Rectal smooth muscle tissue (tissue), 1 donor: ENCODE data around the gene PTPN23.

ENCODE experiments used
- H3K27ac ChIP-seq: one replicate; pipeline ENCODE4 v1.7.0; 2013; ENCODE audit warnings: low read depth, low read length, inconsistent platforms
- H3K27me3 ChIP-seq: one replicate; pipeline ENCODE4 v1.7.0; 2013; ENCODE audit warnings: low read length; ENCODE audit not compliant: control insufficient read depth, insufficient read depth
- H3K36me3 ChIP-seq: one replicate; pipeline ENCODE4 v1.7.0; 2013; ENCODE audit warnings: low read length; ENCODE audit not compliant: control insufficient read depth, insufficient read depth
- H3K4me1 ChIP-seq: one replicate; pipeline ENCODE4 v1.7.0; 2013; ENCODE audit warnings: low read length; ENCODE audit not compliant: control insufficient read depth, insufficient read depth
- H3K4me3 ChIP-seq: one replicate; pipeline ENCODE4 v1.7.0; 2013; ENCODE audit warnings: low read length
- H3K9ac ChIP-seq: one replicate; pipeline ENCODE4 v1.7.0; 2013; ENCODE audit warnings: low read length

Gene PTPN23

DNA sequence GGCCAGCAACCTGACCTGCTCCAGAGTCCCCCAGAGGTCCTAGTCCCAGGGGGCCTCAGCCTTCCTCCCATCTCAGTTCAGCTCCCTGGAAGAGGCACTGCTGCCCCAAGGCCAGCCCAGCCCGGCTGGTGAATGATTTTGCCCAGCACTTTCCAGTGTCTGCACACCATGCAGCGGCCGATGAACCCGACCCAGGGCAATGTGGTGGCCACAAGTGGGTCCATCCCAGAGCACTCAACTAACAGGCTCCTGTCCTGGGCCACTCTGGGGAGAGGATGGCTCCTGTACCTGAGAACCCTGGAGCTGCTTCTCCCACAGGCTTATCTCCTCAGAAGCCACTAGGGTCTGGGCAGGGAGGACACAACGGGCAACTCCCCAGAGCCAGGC lies 39.2 kb downstream of the PTPN23 start:
- peaks cover 15% of the 10 kb centered on the region for H3K36me3 ChIP-seq
- no peak overlapping the region for H3K9ac ChIP-seq
- peaks cover 3% of the 10 kb centered on the region for H3K4me1 ChIP-seq
- H3K27me3 ChIP-seq, result no peaks in the 10 kb centered on the region
- no peak overlapping the region for H3K4me3 ChIP-seq
- H3K27ac ChIP-seq, result no peak overlapping the region

DNA sequence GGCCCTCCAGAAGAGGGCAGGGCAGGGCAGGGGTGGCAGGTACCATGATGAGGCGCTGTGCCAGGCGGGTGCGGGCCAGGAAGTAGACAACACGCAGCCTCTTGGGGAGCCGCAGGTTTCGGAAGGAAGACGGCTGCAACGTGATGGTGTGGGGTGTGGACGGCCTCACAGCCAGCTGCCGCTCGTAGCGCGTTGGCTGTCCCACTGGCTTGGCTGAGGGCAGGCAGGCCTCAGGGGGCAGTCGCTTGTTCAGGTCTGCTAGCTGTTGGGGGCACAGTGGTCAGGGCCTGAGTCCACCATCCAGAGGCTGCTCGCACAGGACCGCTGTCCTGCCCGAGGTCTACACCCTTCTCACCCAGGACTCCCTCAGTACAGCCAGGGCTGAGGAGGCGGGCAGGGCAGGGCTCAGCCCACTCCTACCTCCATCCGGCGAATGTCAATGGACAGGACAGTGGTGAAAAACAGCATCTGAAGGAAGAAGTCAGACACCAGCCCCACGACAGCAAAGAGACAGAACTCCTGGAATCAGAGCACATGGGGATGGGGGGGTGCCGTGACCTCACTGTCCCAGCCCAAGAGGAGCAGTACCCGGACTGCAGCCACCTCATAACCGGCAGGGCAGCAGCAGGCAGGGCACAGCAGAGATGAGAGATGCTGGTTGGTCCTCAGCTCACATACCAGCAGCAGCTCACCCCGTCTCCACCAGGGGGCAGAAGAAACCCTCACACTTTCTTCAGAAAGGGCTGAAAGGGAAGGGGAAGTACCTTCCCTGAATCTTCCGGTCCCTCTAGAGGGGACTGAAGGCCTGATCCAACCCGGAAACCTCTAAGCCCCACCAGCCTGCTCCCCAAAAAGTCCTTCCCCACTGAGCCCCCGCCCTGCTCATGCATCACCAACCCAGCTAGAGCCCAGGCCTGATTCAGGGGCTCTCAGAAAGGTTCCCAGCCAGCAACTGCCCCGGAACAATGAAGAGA lies 40.0 kb downstream of the PTPN23 start:
- Histone ChIP-seq H3K4me3 (peak overlapping the region; percentile 9), H3K4me1 (peaks cover 3% of the 10 kb centered on the region)

GRCh38 chr3:47421741-47422649 lies 41.2 kb downstream of the PTPN23 start:
- no peaks in the 10 kb centered on the region for H3K27me3 ChIP-seq
- H3K9ac ChIP-seq, result no peak overlapping the region
- H3K36me3 ChIP-seq, result peaks cover 12% of the 10 kb centered on the region
- H3K4me3 ChIP-seq, result no peak overlapping the region
- H3K4me1 ChIP-seq, result peaks cover 3% of the 10 kb centered on the region
- peak overlapping the region; percentile 44 for H3K27ac ChIP-seq

More for the DNA sequence above, 40.0 kb downstream of the PTPN23 start:
- Histone ChIP-seq H3K27ac (peak overlapping the region; percentile 44), H3K27me3 (no peaks in the 10 kb centered on the region), H3K36me3 (peaks cover 15% of the 10 kb centered on the region), H3K9ac (no peak overlapping the region)

DNA sequence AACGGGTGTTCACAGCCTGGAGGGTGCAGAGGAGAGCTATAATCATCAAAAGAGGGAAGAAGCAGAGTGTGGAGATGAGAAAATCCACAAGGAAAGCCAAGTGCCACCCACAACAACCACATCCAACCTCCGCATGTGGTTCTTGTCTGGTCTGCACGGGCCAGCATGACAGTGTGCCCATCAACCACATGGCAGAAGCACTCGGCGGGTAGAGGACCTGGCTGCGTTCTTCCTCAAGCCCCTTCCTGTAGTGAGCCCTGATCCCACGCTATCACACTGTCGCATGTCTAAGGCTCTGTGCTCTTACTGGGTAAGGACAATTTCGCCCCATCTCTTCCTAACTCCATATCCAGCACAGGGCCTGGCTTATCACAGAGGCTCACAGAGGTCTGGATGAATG lies 41.9 kb downstream of the PTPN23 start:
- peaks cover 3% of the 10 kb centered on the region for H3K4me1 ChIP-seq
- H3K36me3 ChIP-seq, result peaks cover 18% of the 10 kb centered on the region
- no peak overlapping the region for H3K27ac ChIP-seq
- no peaks in the 10 kb centered on the region for H3K27me3 ChIP-seq
- H3K9ac ChIP-seq, result no peak overlapping the region
- no peak overlapping the region for H3K4me3 ChIP-seq

- Histone ChIP-seq H3K27ac (no peak overlapping the region), H3K4me3 (no peak overlapping the region), H3K4me1 (peaks cover 3% of the 10 kb centered on the region), H3K9ac (no peak overlapping the region), H3K27me3 (no peaks in the 10 kb centered on the region), H3K36me3 (peaks cover 26% of the 10 kb centered on the region)
These were observed 42.8 kb downstream of the PTPN23 start for GRCh38 chr3:47423548-47424145.

GRCh38 chr3:47424434-47425382 lies 43.9 kb downstream of the PTPN23 start:
- Histone ChIP-seq H3K4me1 (peaks cover 3% of the 10 kb centered on the region), H3K27me3 (no peaks in the 10 kb centered on the region), H3K36me3 (peaks cover 24% of the 10 kb centered on the region), H3K9ac (no peak overlapping the region), H3K4me3 (no peak overlapping the region), H3K27ac (no peak overlapping the region)

DNA sequence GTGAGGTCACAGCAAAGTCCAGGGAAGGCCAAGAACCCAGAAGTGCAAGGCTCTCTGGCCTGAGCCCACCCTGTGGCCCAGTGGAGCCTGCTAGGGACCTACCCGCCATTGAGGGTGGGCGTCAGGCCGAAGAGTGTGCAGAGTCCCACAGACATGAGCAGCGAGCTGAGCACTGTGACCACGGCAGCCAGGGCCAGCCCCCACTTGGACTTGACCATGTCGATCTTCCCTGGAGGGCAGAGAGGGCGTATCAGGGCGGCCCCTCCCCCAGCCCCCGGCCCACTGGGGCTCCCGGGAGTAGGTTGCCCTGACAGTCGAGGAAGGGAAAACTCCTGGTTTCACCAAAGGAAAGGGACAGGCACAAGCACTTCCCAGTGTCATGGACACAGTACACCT lies 44.6 kb downstream of the PTPN23 start:
- Histone ChIP-seq H3K4me1 (peaks cover 3% of the 10 kb centered on the region), H3K27ac (no peak overlapping the region), H3K27me3 (no peaks in the 10 kb centered on the region), H3K4me3 (no peak overlapping the region), H3K36me3 (peaks cover 23% of the 10 kb centered on the region), H3K9ac (no peak overlapping the region)

- H3K4me1 ChIP-seq, result peaks cover 3% of the 10 kb centered on the region
- no peak overlapping the region for H3K27ac ChIP-seq
- no peak overlapping the region for H3K9ac ChIP-seq
- H3K4me3 ChIP-seq, result no peak overlapping the region
- no peaks in the 10 kb centered on the region for H3K27me3 ChIP-seq
- peaks cover 28% of the 10 kb centered on the region for H3K36me3 ChIP-seq
These were observed 45.1 kb downstream of the PTPN23 start for GRCh38 chr3:47425959-47426358.

- Histone ChIP-seq H3K9ac (no peak overlapping the region), H3K27me3 (no peaks in the 10 kb centered on the region), H3K4me1 (no peaks in the 10 kb centered on the region), H3K27ac (no peak overlapping the region), H3K4me3 (no peak overlapping the region), H3K36me3 (peaks cover 28% of the 10 kb centered on the region)
These were observed 47.0 kb downstream of the PTPN23 start for GRCh38 chr3:47427866-47428265.

DNA sequence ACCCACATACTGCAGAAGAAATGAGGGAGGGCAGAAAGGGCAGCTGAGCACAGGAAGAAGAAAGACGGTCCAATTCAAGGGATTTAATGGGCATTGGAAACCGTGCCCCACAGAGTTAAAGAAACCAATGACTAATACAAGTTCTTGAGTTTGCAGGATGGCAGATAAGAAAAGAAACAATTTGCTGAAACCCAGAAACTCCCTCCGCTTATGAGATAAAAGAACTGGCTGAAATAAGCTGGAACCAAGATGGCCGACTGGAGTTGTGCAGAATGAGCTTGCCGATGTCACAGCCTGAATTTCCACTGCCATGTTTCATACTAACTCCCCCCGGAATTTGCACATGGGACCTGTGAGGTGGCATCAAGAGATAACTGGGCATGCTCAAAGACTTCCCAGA lies 47.8 kb downstream of the PTPN23 start:
- Histone ChIP-seq H3K4me3 (no peak overlapping the region), H3K4me1 (no peaks in the 10 kb centered on the region), H3K27me3 (no peaks in the 10 kb centered on the region), H3K9ac (no peak overlapping the region), H3K27ac (no peak overlapping the region), H3K36me3 (peaks cover 28% of the 10 kb centered on the region)

DNA sequence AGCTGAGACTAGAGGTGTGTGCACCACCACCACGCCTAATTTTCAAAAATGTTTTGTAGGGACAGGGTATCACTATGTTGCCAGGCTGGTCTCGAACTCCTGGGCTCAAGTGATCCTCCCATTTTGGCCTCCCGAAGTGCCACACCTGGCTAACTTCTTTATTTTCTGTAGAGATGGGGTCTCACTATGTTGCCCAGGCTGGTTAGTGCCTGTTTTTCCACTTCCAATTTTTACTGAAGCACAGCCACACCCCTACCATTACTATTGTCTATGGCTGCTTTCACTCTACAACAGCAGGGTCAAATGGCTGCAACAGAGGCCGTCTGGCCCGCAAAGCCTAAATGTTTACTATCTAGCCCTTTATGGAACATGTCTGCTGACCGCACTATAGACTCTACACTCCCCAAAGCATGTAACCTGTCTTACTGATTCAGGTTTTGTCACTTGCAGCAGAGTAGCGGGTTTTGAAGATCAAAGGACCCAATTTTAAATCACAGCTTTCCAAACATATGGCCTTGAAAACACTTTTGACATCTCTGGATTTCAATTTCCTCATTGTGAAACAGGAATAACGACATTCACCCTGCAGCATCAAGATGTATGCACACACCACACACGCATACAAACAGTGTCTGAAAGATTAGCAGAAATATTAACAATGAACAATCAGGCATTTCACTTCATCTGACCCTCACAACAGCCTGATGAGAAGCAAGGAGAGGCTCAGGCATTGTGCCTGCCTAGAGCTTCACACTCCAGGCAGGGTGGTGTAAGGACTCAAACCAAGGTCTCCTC lies 48.9 kb downstream of the PTPN23 start:
- Histone ChIP-seq H3K36me3 (peaks cover 32% of the 10 kb centered on the region), H3K27me3 (no peaks in the 10 kb centered on the region), H3K27ac (no peak overlapping the region), H3K4me3 (no peak overlapping the region), H3K4me1 (no peaks in the 10 kb centered on the region), H3K9ac (no peak overlapping the region)
